Muscle layer of duodenum (tissue), 2 donors: Measurements from ENCODE around the gene KDM2B.
"Not testable (repeated sequence)": the region's sequence is repeated elsewhere in the genome, so short reads cannot be mapped to it uniquely, and the experiment has no call there.

Experiments used
- H3K27ac ChIP-seq: one replicate; pipeline ENCODE4 v1.7.0; 2013; ENCODE audit warnings: mild to moderate bottlenecking, low read length
- H3K27me3 ChIP-seq: one replicate; pipeline ENCODE4 v1.7.0; 2013; ENCODE audit warnings: low read depth, mild to moderate bottlenecking, control low read depth, low read length
- H3K36me3 ChIP-seq, 2 donors: one replicate each; pipeline ENCODE4 v1.7.0; 2013; ENCODE audit warnings: low read length in 2 of 2, control low read depth in 1 of 2, mild to moderate bottlenecking in 1 of 2; ENCODE audit not compliant: insufficient read depth in 2 of 2, control insufficient read depth in 1 of 2
- H3K4me1 ChIP-seq, 2 donors: one replicate each; pipeline ENCODE4 v1.7.0; 2013; ENCODE audit warnings: low read length in 2 of 2, mild to moderate bottlenecking in 2 of 2, control low read depth in 1 of 2, moderate library complexity in 1 of 2; ENCODE audit not compliant: insufficient read depth in 2 of 2, control insufficient read depth in 1 of 2
- H3K4me3 ChIP-seq, 2 donors: one replicate each; pipeline ENCODE4 v1.7.0; 2013; ENCODE audit warnings: low read length in 2 of 2, low read depth in 1 of 2, mild to moderate bottlenecking in 1 of 2
- H3K9me3 ChIP-seq, 2 donors: one replicate each; pipeline ENCODE4 v1.7.0; 2013; ENCODE audit warnings: low read length in 2 of 2, control low read depth in 1 of 2, mild to moderate bottlenecking in 1 of 2; ENCODE audit not compliant: control insufficient read depth in 1 of 2
- donor health status: healthy.

The KDM2B gene

DNA sequence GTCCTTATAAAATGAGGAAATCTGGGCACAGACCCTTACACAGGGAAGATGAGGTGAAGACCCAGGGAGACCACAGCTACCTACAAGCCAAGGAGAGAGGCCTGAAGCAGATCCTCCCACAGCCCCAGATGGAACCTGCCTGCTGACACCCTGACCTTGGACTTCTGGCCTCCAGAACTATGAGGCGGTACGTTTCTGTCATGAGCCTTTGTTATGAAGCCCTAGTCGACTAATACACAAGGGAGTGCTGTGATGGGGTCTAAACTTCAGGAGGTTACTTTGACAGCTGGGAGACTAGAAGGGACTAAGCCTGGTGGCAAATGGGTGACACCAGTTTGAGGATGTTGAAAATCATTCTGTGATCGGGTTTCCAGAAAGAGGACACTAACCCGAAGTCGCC, 95.9 kb downstream of the KDM2B start:
- H3K9me3 ChIP-seq = no peaks in the 10 kb centered on the region
- no peaks in the 10 kb centered on the region for H3K36me3 ChIP-seq
- no peak overlapping the region for H3K27ac ChIP-seq
- no peak overlapping the region for H3K4me3 ChIP-seq
- H3K27me3 ChIP-seq = no peaks in the 10 kb centered on the region
- H3K4me1 ChIP-seq = no peaks in the 10 kb centered on the region

- H3K36me3 ChIP-seq, H3K27ac ChIP-seq, H3K4me3 ChIP-seq, H3K4me1 ChIP-seq, H3K27me3 ChIP-seq, H3K9me3 ChIP-seq: not testable (repeated sequence)
Observed at GRCh38 chr12:121484564-121484963, 96.3 kb downstream of the KDM2B start.

- Histone ChIP-seq H3K36me3 (no peaks in the 10 kb centered on the region), H3K4me1 (no peaks in the 10 kb centered on the region), H3K27me3 (no peaks in the 10 kb centered on the region), H3K27ac (no peak overlapping the region), H3K9me3 (no peaks in the 10 kb centered on the region), H3K4me3 (no peak overlapping the region)
Observed at GRCh38 chr12:121483949-121484348, 96.9 kb downstream of the KDM2B start.

DNA sequence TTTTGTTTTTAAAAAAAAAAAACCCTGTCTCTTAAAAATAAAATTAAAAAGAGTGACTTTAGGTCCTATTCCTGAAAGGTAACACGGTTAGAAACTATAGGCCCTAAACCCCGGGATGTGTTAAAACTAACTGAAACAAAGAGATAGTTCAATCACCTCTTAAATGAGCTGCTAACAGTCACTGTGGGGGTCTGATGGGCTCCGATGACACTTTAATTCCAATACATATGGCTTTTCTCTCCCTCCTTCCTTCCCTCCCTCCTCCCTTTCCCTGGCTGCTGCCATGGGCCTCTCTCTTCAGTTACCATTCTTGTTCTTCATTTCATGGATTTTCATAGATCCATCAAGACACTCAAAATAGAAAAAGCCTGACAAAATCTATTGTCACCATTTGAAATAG, 104.3 kb downstream of the KDM2B start:
- H3K27me3 ChIP-seq = no peaks in the 10 kb centered on the region

DNA sequence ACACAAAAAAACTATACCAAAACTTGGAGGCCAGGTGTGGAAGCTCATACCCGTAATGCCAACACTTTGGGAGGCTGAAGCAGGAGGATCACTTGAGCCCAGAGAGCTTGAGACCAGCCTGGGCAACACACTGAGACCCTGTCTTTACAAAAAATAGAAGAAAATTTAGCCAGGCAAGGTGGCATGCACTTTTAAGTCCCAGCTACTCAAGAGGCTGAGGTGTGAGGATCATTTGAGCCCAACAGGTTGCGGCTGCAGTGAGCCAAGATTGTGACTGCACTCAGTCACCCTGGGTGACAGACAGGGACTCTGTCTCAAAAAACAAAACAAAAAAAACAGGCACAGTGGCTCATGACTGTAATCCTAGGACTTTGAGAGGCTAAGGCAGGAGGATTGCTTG, 105.5 kb downstream of the KDM2B start:
- H3K9me3 ChIP-seq = no peaks in the 10 kb centered on the region
- no peak overlapping the region for H3K27ac ChIP-seq
- H3K4me3 ChIP-seq = no peak overlapping the region
- H3K4me1 ChIP-seq = no peaks in the 10 kb centered on the region
- H3K36me3 ChIP-seq = no peaks in the 10 kb centered on the region
- no peaks in the 10 kb centered on the region for H3K27me3 ChIP-seq

More for the DNA sequence above, 104.3 kb downstream of the KDM2B start:
- H3K4me3 ChIP-seq = no peak overlapping the region
- no peak overlapping the region for H3K27ac ChIP-seq
- no peaks in the 10 kb centered on the region for H3K36me3 ChIP-seq
- H3K9me3 ChIP-seq = no peaks in the 10 kb centered on the region
- H3K4me1 ChIP-seq = no peaks in the 10 kb centered on the region

GRCh38 chr12:121472150-121472905, 108.5 kb downstream of the KDM2B start:
- Histone ChIP-seq H3K27ac (no peak overlapping the region), H3K36me3 (no peaks in the 10 kb centered on the region), H3K27me3 (no peaks in the 10 kb centered on the region), H3K4me3 (no peak overlapping the region), H3K9me3 (no peaks in the 10 kb centered on the region), H3K4me1 (no peaks in the 10 kb centered on the region)

GRCh38 chr12:121470751-121471150, 110.1 kb downstream of the KDM2B start:
- Histone ChIP-seq H3K27ac (no peak overlapping the region), H3K4me1 (peaks cover 0 to 3% of the 10 kb centered on the region in 2 donors), H3K36me3 (no peaks in the 10 kb centered on the region), H3K27me3 (no peaks in the 10 kb centered on the region), H3K9me3 (no peaks in the 10 kb centered on the region), H3K4me3 (no peak overlapping the region)

- no peak overlapping the region for H3K27ac ChIP-seq
- H3K36me3 ChIP-seq = no peaks in the 10 kb centered on the region
- no peaks in the 10 kb centered on the region for H3K27me3 ChIP-seq
- no peaks in the 10 kb centered on the region for H3K9me3 ChIP-seq
- H3K4me3 ChIP-seq = no peak overlapping the region
- peaks cover 0 to 8% of the 10 kb centered on the region in 2 donors for H3K4me1 ChIP-seq
Observed at GRCh38 chr12:121468499-121468801, 112.4 kb downstream of the KDM2B start.

DNA sequence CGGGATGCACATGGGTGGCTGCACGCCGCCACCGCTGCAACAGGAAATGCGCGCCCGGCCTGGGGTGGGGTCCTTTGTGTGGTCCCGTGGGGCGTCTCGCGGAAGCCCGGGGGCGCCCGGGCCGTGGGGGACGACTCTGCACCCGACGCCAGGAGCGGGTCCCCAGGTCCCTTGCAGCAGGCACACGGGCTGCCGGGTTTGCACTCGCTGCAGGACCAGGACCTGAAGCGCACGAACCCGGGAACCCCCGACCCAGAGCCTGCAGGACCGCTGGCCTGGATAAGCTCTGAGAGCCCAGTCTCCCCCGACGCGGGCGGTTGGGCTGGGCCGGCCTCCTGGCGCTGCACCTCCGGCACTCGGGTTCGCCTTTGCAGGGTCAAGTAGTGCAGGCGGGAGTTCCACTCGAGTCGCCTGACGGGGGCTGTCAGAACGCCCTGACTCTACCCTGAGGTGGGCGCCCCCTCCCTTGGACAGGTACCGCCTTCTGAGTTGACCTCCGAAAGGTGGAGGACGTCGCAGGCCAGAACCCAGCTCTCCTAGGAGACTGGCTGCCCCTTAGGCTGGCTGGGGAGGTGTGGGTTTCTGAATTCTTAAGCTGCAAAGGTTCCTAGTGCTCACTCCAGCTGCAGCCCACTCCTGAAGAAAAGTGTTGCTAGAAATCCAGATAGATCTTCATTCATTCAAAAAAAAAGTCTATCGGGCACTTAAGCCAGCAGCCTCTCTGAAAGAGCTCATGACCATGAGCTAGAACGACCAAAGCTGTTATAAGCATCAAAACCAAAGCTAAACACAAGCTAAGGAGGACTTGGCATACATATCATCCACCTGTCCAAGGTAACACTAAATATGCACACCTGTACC, 113.0 kb downstream of the KDM2B start:
- Histone ChIP-seq H3K27ac (no peak overlapping the region), H3K36me3 (no peaks in the 10 kb centered on the region), H3K27me3 (no peaks in the 10 kb centered on the region), H3K9me3 (no peaks in the 10 kb centered on the region), H3K4me3 (peak overlapping the region in 1 of 2 donors; percentile 74), H3K4me1 (peaks cover 0 to 8% of the 10 kb centered on the region in 2 donors)

GRCh38 chr12:121466794-121467637, 113.8 kb downstream of the KDM2B start:
- Histone ChIP-seq H3K27ac (no peak overlapping the region), H3K4me3 (peak overlapping the region in 1 of 2 donors; percentile 74), H3K36me3 (no peaks in the 10 kb centered on the region), H3K4me1 (peaks cover 0 to 8% of the 10 kb centered on the region in 2 donors), H3K9me3 (no peaks in the 10 kb centered on the region), H3K27me3 (no peaks in the 10 kb centered on the region)
